PC-3 (cell line): ENCODE results near the gene ANKRD2. TPM values are rescaled to one million over a fixed set of nuclear protein-coding genes. Genes with fewer than 3 reads are reported as not detected.

Source experiments
- ATAC-seq: fragments of 200-7000 bp; cut with Tn5 transposase; 2 replicates; pipeline ENCODE4 v1.9.1; 2020; ENCODE audit warnings: mild to moderate bottlenecking, moderate library complexity
- BruUV-seq: library from RNA; stranded (reverse); fragments of 400-500 nt; replicated peaks from 2 replicates; lab custom pipeline; 2021; lab: Mats Ljungman, UMichigan
- CTCF ChIA-PET: fragments of 300-600 bp; sonication (Branson Sonifier 250); formaldehyde crosslinking; loops from one replicate; lab custom pipeline; 2022; ENCODE audit warnings: antibody characterized with exemption; lab: Charles Lee
- POLR2A ChIA-PET: fragments of 300-600 bp; sonication (Branson Sonifier 250); formaldehyde crosslinking; loops from one replicate; lab custom pipeline; 2022; ENCODE audit warnings: antibody characterized with exemption; ENCODE audit not compliant: unreplicated experiment; lab: Charles Lee
- DNase-seq: peaks from one replicate; pipeline ENCODE4 v3.0.0-alpha.2; 2015
- H2AFZ ChIP-seq: fragments of 300-600 bp; sonication (generic); 2 replicates; pipeline ENCODE4 v1.6.0; 2016; ENCODE audit warnings: antibody characterized with exemption, low read length
- H3F3A ChIP-seq: fragments of 300-600 bp; sonication (generic); one replicate; pipeline ENCODE4 v1.6.0; 2017; ENCODE audit warnings: antibody characterized with exemption, low read length, control low read depth, mild to moderate bottlenecking; ENCODE audit not compliant: unreplicated experiment
- H3K27ac ChIP-seq: fragments of 300-600 bp; sonication (generic); 2 replicates; pipeline ENCODE4 v1.5.1; 2016; ENCODE audit warnings: mild to moderate bottlenecking, low read length
- H3K27me3 ChIP-seq: fragments of 300-600 bp; sonication (generic); 2 replicates; pipeline ENCODE4 v1.6.1; 2016; ENCODE audit warnings: low read length, mixed read lengths
- H3K36me3 ChIP-seq: fragments of 300-600 bp; sonication (generic); 2 replicates; pipeline ENCODE4 v1.6.1; 2016; ENCODE audit warnings: low read depth, mixed run types, low read length, mixed read lengths
- H3K4me1 ChIP-seq: fragments of 300-600 bp; sonication (generic); 2 replicates; pipeline ENCODE4 v1.5.1; 2016; ENCODE audit warnings: low read length; ENCODE audit not compliant: insufficient read depth
- H3K4me2 ChIP-seq: fragments of 300-600 bp; sonication (generic); 2 replicates; pipeline ENCODE4 v1.6.0; 2016; ENCODE audit warnings: low read length
- H3K4me3 ChIP-seq: fragments of 300-600 bp; sonication (generic); 2 replicates; pipeline ENCODE4 v1.5.1; 2016; ENCODE audit warnings: mild to moderate bottlenecking, low read length, mixed read lengths
- H3K79me2 ChIP-seq: fragments of 300-600 bp; sonication (generic); 2 replicates; pipeline ENCODE4 v1.6.1; 2017; ENCODE audit warnings: low read length, mixed read lengths
- H3K9ac ChIP-seq: fragments of 300-600 bp; sonication (generic); 2 replicates; pipeline ENCODE4 v1.6.0; 2016; ENCODE audit warnings: mild to moderate bottlenecking, low read length
- H3K9me2 ChIP-seq: fragments of 300-600 bp; sonication (generic); replicated peaks from 2 replicates; pipeline ENCODE4 v1.6.1; 2016; ENCODE audit warnings: mixed run types, low read length, mixed read lengths
- H3K9me3 ChIP-seq: fragments of 300-600 bp; sonication (generic); 2 replicates; pipeline ENCODE4 v1.6.1; 2016; ENCODE audit warnings: low read length, mixed read lengths
- H4K20me1 ChIP-seq: fragments of 300-600 bp; sonication (generic); 2 replicates; pipeline ENCODE4 v1.6.1; 2016; ENCODE audit warnings: low read length, mixed read lengths
- CTCF ChIP-seq: fragments of 300-600 bp; sonication (generic); conservative IDR thresholded peaks from 2 replicates; pipeline ENCODE4 v1.5.1; 2017; ENCODE audit warnings: antibody characterized with exemption, low read depth, mild to moderate bottlenecking, low read length
- EZH2 ChIP-seq: fragments of 300-600 bp; sonication (generic); IDR thresholded peaks from one replicate; pipeline ENCODE4 v1.6.1; 2017; ENCODE audit warnings: antibody characterized with exemption, mild to moderate bottlenecking, low read length; ENCODE audit not compliant: unreplicated experiment
- EZH2phosphoT487 ChIP-seq: fragments of 300-600 bp; sonication (generic); IDR thresholded peaks from 2 replicates; pipeline ENCODE4 v1.6.1; 2018; ENCODE audit warnings: mild to moderate bottlenecking, antibody characterized with exemption, low read length, borderline replicate concordance
- intact Hi-C: fragments of 100-400 bp; cut with micrococcal nuclease; formaldehyde crosslinking; loops from 2 replicates; pipeline ENCODE4 v1.9.0; 2023
- total RNA-seq: library from RNA; depleted of rRNA; stranded (reverse); fragments of >200 nt; gene quantifications from 2 replicates; pipeline ENCODE4 v1.2.3, GENCODE V29; 2014

The ANKRD2 gene
- total RNA-seq, 1 experiment from 2014 or later, result 1.8 TPM

- CTCF ChIA-PET, result interaction anchor here (0.7 kb wide), 1 partner anchor 47 kb away, joined by 10 read pairs; no protein-coding TSS in a partner anchor
- no TSS peak for BruUV-seq
Measured at GRCh38 chr10:97618285-97618684, 45.7 kb downstream of the ANKRD2 start.

GRCh38 chr10:97618733-97619132 lies 46.2 kb downstream of the ANKRD2 start:
- no peak overlapping the region for H3K27ac ChIP-seq
- H3F3A ChIP-seq, result no peaks in the 10 kb centered on the region
- BruUV-seq, result no TSS peak
- no peak overlapping the region for H3K4me2 ChIP-seq
- H2AFZ ChIP-seq, result no peak overlapping the region
- TF ChIP-seq CTCF, result no peak
- TF ChIP-seq EZH2phosphoT487, result no peak
- TF ChIP-seq EZH2, result no peak
- no peaks in the 10 kb centered on the region for H4K20me1 ChIP-seq
- H3K36me3 ChIP-seq, result no peaks in the 10 kb centered on the region
- CTCF ChIA-PET, result no interaction called here
- H3K4me3 ChIP-seq, result no peak overlapping the region
- H3K9me2 ChIP-seq, result no peaks in the 10 kb centered on the region
- no peaks in the 10 kb centered on the region for H3K79me2 ChIP-seq
- intact Hi-C loops, result loop anchor here (10.0 kb wide), 1 partner anchor 64 kb away; no protein-coding TSS in a partner anchor
- H3K9me3 ChIP-seq, result no peaks in the 10 kb centered on the region
- no peaks in the 10 kb centered on the region for H3K4me1 ChIP-seq
- DNase-seq (no peak), ATAC-seq (no peak)
- no peak overlapping the region for H3K9ac ChIP-seq
- no peaks in the 10 kb centered on the region for H3K27me3 ChIP-seq
- POLR2A ChIA-PET, result no interaction called here

More at GRCh38 chr10:97618285-97618684, 45.7 kb downstream of the ANKRD2 start:
- ATAC-seq (no peak), DNase-seq (no peak)
- Histone ChIP-seq H3K27ac (no peak overlapping the region), H3K27me3 (no peaks in the 10 kb centered on the region), H3K36me3 (no peaks in the 10 kb centered on the region), H2AFZ (no peak overlapping the region), H4K20me1 (no peaks in the 10 kb centered on the region), H3K9me3 (no peaks in the 10 kb centered on the region), H3K9me2 (no peaks in the 10 kb centered on the region), H3K9ac (no peak overlapping the region), H3K79me2 (no peaks in the 10 kb centered on the region), H3F3A (no peaks in the 10 kb centered on the region), H3K4me2 (no peak overlapping the region), H3K4me3 (no peak overlapping the region), H3K4me1 (no peaks in the 10 kb centered on the region)
- TF ChIP-seq EZH2phosphoT487 (no peak), EZH2 (no peak), CTCF (no peak)
- POLR2A ChIA-PET, result no interaction called here
- intact Hi-C loops, result loop anchor here (10.0 kb wide), 1 partner anchor 63 kb away; no protein-coding TSS in a partner anchor

- Histone ChIP-seq H3F3A (no peaks in the 10 kb centered on the region), H3K9me3 (no peaks in the 10 kb centered on the region), H4K20me1 (no peaks in the 10 kb centered on the region), H3K9me2 (no peaks in the 10 kb centered on the region), H3K9ac (no peak overlapping the region), H3K36me3 (no peaks in the 10 kb centered on the region), H3K27ac (no peak overlapping the region), H3K4me1 (no peaks in the 10 kb centered on the region), H2AFZ (no peak overlapping the region), H3K27me3 (no peaks in the 10 kb centered on the region), H3K4me3 (no peak overlapping the region), H3K4me2 (no peak overlapping the region), H3K79me2 (no peaks in the 10 kb centered on the region)
- no TSS peak for BruUV-seq
- TF ChIP-seq CTCF (no peak), EZH2 (no peak), EZH2phosphoT487 (no peak)
- ChIA-PET CTCF (no interaction called here), POLR2A (interaction anchor here (0.7 kb wide), 1 partner anchor 33 kb away, joined by 11 read pairs; no protein-coding TSS in a partner anchor)
- ATAC-seq (no peak), DNase-seq (no peak)
- intact Hi-C loops, result no loop called here
Measured at GRCh38 chr10:97623277-97623676, 50.7 kb downstream of the ANKRD2 start.
